Erythroblast (primary cell): ENCODE data around the gene TGIF2.

Experiments
- GATA1 ChIP-seq: IDR thresholded peaks from 2 replicates; pipeline ENCODE4 v1.6.1; 2011; ENCODE audit warnings: low read depth, mild to moderate bottlenecking, control low read depth, low read length, moderate library complexity
- POLR2A ChIP-seq: IDR thresholded peaks from 2 replicates; pipeline ENCODE4 v1.6.1; 2011; ENCODE audit warnings: mild to moderate bottlenecking, low read length

DNA sequence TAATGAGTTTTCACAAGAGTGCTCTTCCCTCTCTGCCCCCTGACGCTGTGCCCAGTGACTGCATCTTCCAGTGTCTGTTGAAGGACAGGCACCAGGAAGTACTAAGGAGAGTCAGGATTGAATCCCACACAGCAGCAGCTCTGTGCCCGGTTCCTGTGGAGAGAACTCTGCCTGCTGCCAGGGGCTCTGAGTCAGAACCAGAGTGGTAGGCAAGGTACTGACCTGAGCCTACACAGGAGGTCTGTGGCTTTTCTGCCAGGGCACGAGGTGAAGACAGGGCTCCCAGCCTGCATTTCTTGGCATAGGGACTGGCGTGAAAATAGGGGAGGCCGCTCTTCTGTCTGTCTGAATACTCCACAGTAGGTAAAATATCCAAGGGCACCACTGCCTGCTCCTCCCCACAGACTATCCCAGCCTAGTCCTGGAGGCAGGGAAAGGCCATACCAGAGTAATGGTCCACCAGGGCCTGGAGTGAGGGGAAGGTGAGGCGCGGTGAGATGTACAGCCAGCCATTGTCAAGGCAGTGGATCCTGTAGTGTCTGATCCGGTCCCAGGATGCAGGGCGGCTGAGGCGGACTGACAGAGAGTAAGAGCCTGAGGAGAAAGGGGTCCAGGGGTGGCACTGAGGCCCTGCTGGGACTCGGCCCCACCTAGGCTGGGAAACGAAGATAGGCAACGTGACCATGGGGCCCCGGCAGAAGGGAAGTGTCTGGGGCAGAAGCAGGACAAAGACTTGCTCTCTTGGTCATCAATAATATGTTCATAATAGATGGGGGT is 41.6 kb downstream of the TGIF2 start:
- TF ChIP-seq POLR2A: no peak
- TF ChIP-seq GATA1: no peak
